NT2/D1 (cell line): Measurements from ENCODE around the gene BRME1.

Experiments
- SUZ12 ChIP-seq: IDR thresholded peaks from 2 replicates; pipeline ENCODE4 v1.6.1; 2011; ENCODE audit not compliant: insufficient read length, insufficient read depth; ENCODE audit errors: extremely low read depth
- YY1 ChIP-seq: IDR thresholded peaks from 2 replicates; pipeline ENCODE4 v1.6.1; 2011; ENCODE audit not compliant: insufficient read length, insufficient read depth
- ZNF274 ChIP-seq: IDR thresholded peaks from 2 replicates; pipeline ENCODE4 v1.6.1; 2011; ENCODE audit warnings: mild to moderate bottlenecking, low read depth, low read length

DNA sequence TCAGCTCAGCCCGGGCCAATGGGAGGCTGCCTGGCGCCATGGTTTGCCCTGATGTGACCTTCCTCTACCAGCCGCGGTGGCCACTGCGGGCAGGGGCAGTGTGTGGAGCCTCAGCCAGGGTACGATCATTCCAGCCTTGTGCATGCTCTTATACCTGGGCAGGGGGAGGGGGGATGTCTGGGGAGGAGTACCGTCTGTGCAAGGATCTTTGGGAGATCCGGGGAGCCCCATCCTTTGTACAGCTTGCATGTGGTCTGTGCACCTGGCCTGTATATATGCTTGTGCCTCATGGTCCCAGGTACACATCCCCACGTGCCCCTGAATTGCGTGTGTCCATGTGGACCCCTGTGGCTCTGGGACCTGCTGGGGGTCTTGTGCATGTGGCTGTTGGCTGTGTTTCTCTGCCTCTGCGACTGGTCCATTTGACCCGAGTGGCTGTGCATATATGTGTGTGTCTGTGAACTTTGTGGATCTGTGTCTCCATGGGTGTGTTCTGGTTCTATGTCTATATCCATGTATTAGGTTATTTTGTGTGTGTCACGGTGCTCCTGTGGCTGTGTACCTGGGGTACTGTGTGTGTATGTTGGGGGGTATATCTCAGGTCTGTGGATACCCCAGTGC, 41.8 kb downstream of the BRME1 start:
- TF ChIP-seq YY1 (no peak), ZNF274 (no peak), SUZ12 (no peak)
